Anterior cingulate cortex (tissue), 58 donors: ENCODE measurements around the gene SYT2.

Source experiments
- DNase-seq, 58 donors: peaks; one replicate each; lab custom pipeline; 2025; lab: John Stamatoyannopoulos, UW

Gene SYT2

GRCh38 chr1:202680586-202681352, 29.5 kb downstream of the SYT2 start:
- no peak for DNase-seq

- DNase-seq: no peak
These were observed 30.7 kb downstream of the SYT2 start for GRCh38 chr1:202679406-202680177.

GRCh38 chr1:202677433-202677832, 32.8 kb downstream of the SYT2 start:
- DNase-seq: no peak

- DNase-seq: no peak
These were observed 36.7 kb downstream of the SYT2 start for GRCh38 chr1:202673531-202673930.

GRCh38 chr1:202671399-202671798, 38.9 kb downstream of the SYT2 start:
- no peak for DNase-seq

- no peak for DNase-seq
These were observed 44.8 kb downstream of the SYT2 start for GRCh38 chr1:202665417-202665816.

GRCh38 chr1:202664083-202664482, 46.2 kb downstream of the SYT2 start:
- DNase-seq: no peak

- DNase-seq: no peak
These were observed 47.1 kb downstream of the SYT2 start for GRCh38 chr1:202663131-202663530.

GRCh38 chr1:202662081-202662480, 48.2 kb downstream of the SYT2 start:
- DNase-seq: peak in 2 of 58 donors; percentile 4 to 11

GRCh38 chr1:202661136-202661845, 49.0 kb downstream of the SYT2 start:
- no peak for DNase-seq

GRCh38 chr1:202659974-202660373, 50.3 kb downstream of the SYT2 start:
- DNase-seq: no peak

GRCh38 chr1:202659541-202659940, 50.7 kb downstream of the SYT2 start:
- no peak for DNase-seq

- DNase-seq: no peak
These were observed 51.5 kb downstream of the SYT2 start for GRCh38 chr1:202658769-202659168.

GRCh38 chr1:202658251-202658759, 51.9 kb downstream of the SYT2 start:
- DNase-seq: no peak

GRCh38 chr1:202656951-202657646, 53.2 kb downstream of the SYT2 start:
- DNase-seq: no peak

GRCh38 chr1:202656057-202656456, 54.2 kb downstream of the SYT2 start:
- DNase-seq: no peak

- no peak for DNase-seq
These were observed 56.2 kb downstream of the SYT2 start for GRCh38 chr1:202654079-202654478.

GRCh38 chr1:202649553-202650392, 60.5 kb downstream of the SYT2 start:
- DNase-seq: no peak

- DNase-seq: no peak
These were observed 61.5 kb downstream of the SYT2 start for GRCh38 chr1:202648605-202649226.
